ENCODE data around the gene FAP. TPM values are rescaled to one million over a fixed set of nuclear protein-coding genes. Genes with fewer than 3 reads are reported as not detected.

FAP gene
- total and polyA plus RNA-seq, 2 donors (not counting 1 experiment from before 2014, with no cell fraction given) = not detected

DNA sequence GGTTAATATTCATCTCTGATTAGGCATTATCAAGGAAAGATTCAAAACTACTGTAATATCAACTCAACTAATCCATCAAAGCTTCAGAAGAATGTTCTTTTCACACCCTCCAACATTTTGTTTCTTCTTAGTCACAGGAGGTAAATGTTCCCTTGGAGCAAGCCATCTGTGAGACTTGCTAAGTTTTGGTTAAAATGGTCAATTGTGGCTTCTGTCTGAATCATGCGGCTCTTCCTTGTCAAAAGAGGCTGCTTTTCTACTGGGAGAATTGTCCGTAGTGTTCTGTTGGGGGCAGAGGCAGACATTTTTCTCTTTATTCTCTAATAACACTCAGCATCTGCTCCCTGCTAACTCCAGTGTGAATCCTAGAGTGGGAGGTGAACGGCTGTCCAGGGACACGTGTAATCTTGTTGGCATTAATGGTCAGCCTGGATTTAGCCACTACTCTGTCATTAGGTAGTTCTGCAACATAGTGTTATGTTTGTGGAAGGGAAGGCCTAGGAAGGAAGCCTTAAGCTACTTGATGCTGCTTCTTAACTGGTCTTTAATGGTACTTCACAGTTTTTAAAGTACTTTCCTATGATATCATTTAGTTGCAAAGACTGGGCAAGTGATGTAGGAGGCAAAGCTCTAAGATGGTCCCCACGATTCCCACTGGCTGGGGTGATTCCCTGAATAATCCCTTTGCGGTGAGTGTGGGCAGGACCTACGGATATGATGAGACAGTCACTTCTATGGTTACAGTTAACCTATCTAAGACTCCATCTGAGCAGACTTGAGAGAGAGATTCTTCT lies 22.6 kb upstream of the FAP start:
- Histone ChIP-seq H2AFZ (ENCODE audit: insufficient read depth, low read depth, low read length, poor library complexity, severe bottlenecking) (no peak overlapping the region), H4K20me1 (ENCODE audit: control insufficient read depth, insufficient read depth, low read length, poor library complexity, severe bottlenecking) (no peaks in the 10 kb centered on the region), H3K4me1 (ENCODE audit: control insufficient read depth in 2 of 2, insufficient read depth in 2 of 2, low read length in 2 of 2) (peaks cover 6 to 8% of the 10 kb centered on the region in 2 donors), H3K9ac (ENCODE audit: low read length) (no peak overlapping the region), H3K27ac (ENCODE audit: low read length in 2 of 2) (no peak overlapping the region), H3K27me3 (replicated peaks in 1 of 4; ENCODE audit: control extremely low read depth in 1 of 4, control insufficient read depth in 3 of 4, insufficient read depth in 4 of 4, low read length in 3 of 4) (no peaks in the 10 kb centered on the region), H3K4me3 (ENCODE audit: control extremely low read depth in 1 of 5, extremely low read depth in 1 of 5, insufficient read depth in 1 of 5, low read depth in 2 of 5, low read length in 4 of 5) (no peak overlapping the region), H3K9me3 (ENCODE audit: control extremely low read depth in 1 of 3, control insufficient read depth in 2 of 3, insufficient read depth in 1 of 3, low read length in 2 of 3) (no peaks in the 10 kb centered on the region), H3K79me2 (ENCODE audit: control insufficient read depth, insufficient read depth, low read length) (no peaks in the 10 kb centered on the region), H3K36me3 (replicated peaks in 1 of 2; ENCODE audit: control extremely low read depth in 1 of 2, control insufficient read depth in 1 of 2, extremely low read depth in 1 of 2, insufficient read depth in 2 of 2, low read length in 1 of 2) (peaks cover 5 to 41% of the 10 kb centered on the region in 2 experiments), H3K4me2 (replicated peaks; ENCODE audit: low read depth, low read length, poor library complexity, severe bottlenecking) (no peak overlapping the region)
- Mint-ChIP-seq H3K9me3 (ENCODE audit: insufficient read depth) (no peaks in the 10 kb centered on the region), H3K27ac (no peak overlapping the region), H3K4me3 (no peak overlapping the region), H3K4me1 (peaks cover 9% of the 10 kb centered on the region), H3K27me3 (no peaks in the 10 kb centered on the region)
- no peak for DNase-seq
- ChIA-PET CTCF (interaction anchor here (1.2 kb wide), 1 partner anchor 34 kb away, joined by 3 read pairs; no protein-coding TSS in a partner anchor), POLR2A (no interaction called here)
- 93% methylated on average over 3 of the region's 7 CpGs for WGBS (ENCODE audit: insufficient coverage)
- intact Hi-C loops (cut with micrococcal nuclease) = no loop called here
- TF ChIP-seq, protein P1, sequence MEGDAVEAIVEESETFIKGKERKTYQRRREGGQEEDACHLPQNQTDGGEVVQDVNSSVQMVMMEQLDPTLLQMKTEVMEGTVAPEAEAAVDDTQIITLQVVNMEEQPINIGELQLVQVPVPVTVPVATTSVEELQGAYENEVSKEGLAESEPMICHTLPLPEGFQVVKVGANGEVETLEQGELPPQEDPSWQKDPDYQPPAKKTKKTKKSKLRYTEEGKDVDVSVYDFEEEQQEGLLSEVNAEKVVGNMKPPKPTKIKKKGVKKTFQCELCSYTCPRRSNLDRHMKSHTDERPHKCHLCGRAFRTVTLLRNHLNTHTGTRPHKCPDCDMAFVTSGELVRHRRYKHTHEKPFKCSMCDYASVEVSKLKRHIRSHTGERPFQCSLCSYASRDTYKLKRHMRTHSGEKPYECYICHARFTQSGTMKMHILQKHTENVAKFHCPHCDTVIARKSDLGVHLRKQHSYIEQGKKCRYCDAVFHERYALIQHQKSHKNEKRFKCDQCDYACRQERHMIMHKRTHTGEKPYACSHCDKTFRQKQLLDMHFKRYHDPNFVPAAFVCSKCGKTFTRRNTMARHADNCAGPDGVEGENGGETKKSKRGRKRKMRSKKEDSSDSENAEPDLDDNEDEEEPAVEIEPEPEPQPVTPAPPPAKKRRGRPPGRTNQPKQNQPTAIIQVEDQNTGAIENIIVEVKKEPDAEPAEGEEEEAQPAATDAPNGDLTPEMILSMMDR (IDR thresholded peaks at IDR 0.05) = no peak
- no peak for TF ChIP-seq EZH2 (IDR thresholded peaks at IDR 0.05; ENCODE audit: borderline replicate concordance, insufficient read depth, low read depth, low read length, poor library complexity, severe bottlenecking)
- no peak for ATAC-seq (ENCODE audit: low read depth)
